Measurements from ENCODE around the gene NFIA.

Gene NFIA

GRCh38 chr1:61263905-61264824, 181.8 kb downstream of the NFIA start:
- no peak for TF ChIP-seq CTCF (IDR thresholded peaks at IDR 0.05; ENCODE audit: low read depth, low read length)
- no peak for DNase-seq (ENCODE audit: low read depth, low spot score)
- no peak overlapping the region for H3K4me3 ChIP-seq (ENCODE audit: low read depth, low read length)
- in situ Hi-C loops (cut with HindIII; ENCODE audit: low sequenced_read_pairs): no loop called here

- no peak overlapping the region for H3K4me3 ChIP-seq (ENCODE audit: low read depth, low read length)
- in situ Hi-C loops (cut with HindIII; ENCODE audit: low sequenced_read_pairs): no loop called here
- TF ChIP-seq CTCF (IDR thresholded peaks at IDR 0.05; ENCODE audit: low read depth, low read length): no peak
- no peak for DNase-seq (ENCODE audit: low read depth, low spot score)
Measured at GRCh38 chr1:61264825-61265242, 182.5 kb downstream of the NFIA start.

GRCh38 chr1:61265665-61266064, 183.3 kb downstream of the NFIA start:
- DNase-seq (ENCODE audit: low read depth, low spot score): no peak
- in situ Hi-C loops (cut with HindIII; ENCODE audit: low sequenced_read_pairs): no loop called here
- H3K4me3 ChIP-seq (ENCODE audit: low read depth, low read length): no peak overlapping the region
- no peak for TF ChIP-seq CTCF (IDR thresholded peaks at IDR 0.05; ENCODE audit: low read depth, low read length)

GRCh38 chr1:61266738-61267137, 184.4 kb downstream of the NFIA start:
- in situ Hi-C loops (cut with HindIII; ENCODE audit: low sequenced_read_pairs): no loop called here
- no peak for TF ChIP-seq CTCF (IDR thresholded peaks at IDR 0.05; ENCODE audit: low read depth, low read length)
- no peak for DNase-seq (ENCODE audit: low read depth, low spot score)
- H3K4me3 ChIP-seq (ENCODE audit: low read depth, low read length): no peak overlapping the region

GRCh38 chr1:61268546-61269240, 186.3 kb downstream of the NFIA start:
- no peak for DNase-seq (ENCODE audit: low read depth, low spot score)
- in situ Hi-C loops (cut with HindIII; ENCODE audit: low sequenced_read_pairs): no loop called here
- H3K4me3 ChIP-seq (ENCODE audit: low read depth, low read length): no peak overlapping the region
- TF ChIP-seq CTCF (IDR thresholded peaks at IDR 0.05; ENCODE audit: low read depth, low read length): no peak

GRCh38 chr1:61269602-61270001, 187.2 kb downstream of the NFIA start:
- in situ Hi-C loops (cut with HindIII; ENCODE audit: low sequenced_read_pairs): no loop called here
- no peak for DNase-seq (ENCODE audit: low read depth, low spot score)
- no peak for TF ChIP-seq CTCF (IDR thresholded peaks at IDR 0.05; ENCODE audit: low read depth, low read length)
- H3K4me3 ChIP-seq (ENCODE audit: low read depth, low read length): no peak overlapping the region

All from astrocyte of the spinal cord (primary cell).